Right renal pelvis (tissue), 4 donors: ENCODE measurements around the gene DCUN1D3. TPM values are rescaled to one million over a fixed set of nuclear protein-coding genes. Genes with fewer than 3 reads are reported as not detected.
"Not testable (repeated sequence)": the region's sequence is repeated elsewhere in the genome, so short reads cannot be mapped to it uniquely, and the experiment has no call there.

Source experiments
- DNase-seq, 4 donors: peaks; one replicate each; pipeline ENCODE4 v3.0.0-alpha.2; 2013; ENCODE audit warnings: low read depth in 4 of 4, low spot score in 3 of 4, missing footprints in 1 of 4
- polyA plus RNA-seq, 4 donors: library from polyadenylated mRNA; unstranded; fragments of 120-200 nt; gene quantifications; one replicate each; pipeline ENCODE4 v1.2.1, GENCODE V29; 2013; ENCODE audit not compliant: insufficient read length in 4 of 4

The DCUN1D3 gene
- polyA plus RNA-seq, 4 donors = 7.8 to 10.2 (median 9.3) TPM

GRCh38 chr16:20866145-20866772 is 33.9 kb downstream of the DCUN1D3 start:
- no peak for DNase-seq

GRCh38 chr16:20865420-20866131 is 34.6 kb downstream of the DCUN1D3 start:
- no peak for DNase-seq

- DNase-seq = not testable (repeated sequence)
Measured at GRCh38 chr16:20864376-20864775, 35.8 kb downstream of the DCUN1D3 start.

- no peak for DNase-seq
Measured at GRCh38 chr16:20862162-20862960, 37.8 kb downstream of the DCUN1D3 start.

GRCh38 chr16:20860995-20861394 is 39.2 kb downstream of the DCUN1D3 start:
- not testable (repeated sequence) for DNase-seq

GRCh38 chr16:20860361-20860760 is 39.8 kb downstream of the DCUN1D3 start:
- DNase-seq = no peak

- DNase-seq = no peak
Measured at GRCh38 chr16:20859699-20860098, 40.5 kb downstream of the DCUN1D3 start.

- no peak for DNase-seq
Measured at GRCh38 chr16:20859229-20859628, 40.9 kb downstream of the DCUN1D3 start.

- DNase-seq = no peak
Measured at GRCh38 chr16:20857281-20857680, 42.9 kb downstream of the DCUN1D3 start.

- DNase-seq = no peak
Measured at GRCh38 chr16:20854963-20855362, 45.2 kb downstream of the DCUN1D3 start.

GRCh38 chr16:20853981-20854620 is 46.1 kb downstream of the DCUN1D3 start:
- DNase-seq = no peak

GRCh38 chr16:20853143-20853542 is 47.0 kb downstream of the DCUN1D3 start:
- DNase-seq = no peak

GRCh38 chr16:20851601-20852000 is 48.6 kb downstream of the DCUN1D3 start:
- no peak for DNase-seq

- no peak for DNase-seq
Measured at GRCh38 chr16:20850981-20851380, 49.2 kb downstream of the DCUN1D3 start.

- peak; percentile 44 to 59 (median 50) for DNase-seq
Measured at GRCh38 chr16:20849589-20850390, 50.4 kb downstream of the DCUN1D3 start.

GRCh38 chr16:20847550-20847949 is 52.6 kb downstream of the DCUN1D3 start:
- no peak for DNase-seq

GRCh38 chr16:20846551-20846950 is 53.6 kb downstream of the DCUN1D3 start:
- DNase-seq = no peak

- no peak for DNase-seq
Measured at GRCh38 chr16:20846030-20846429, 54.1 kb downstream of the DCUN1D3 start.

- DNase-seq = no peak
Measured at GRCh38 chr16:20844588-20844987, 55.6 kb downstream of the DCUN1D3 start.

- DNase-seq = no peak
Measured at GRCh38 chr16:20844054-20844453, 56.1 kb downstream of the DCUN1D3 start.
